Daoy (cell line): ENCODE data around the gene OSBPL3. TPM values are rescaled to one million over a fixed set of nuclear protein-coding genes. Genes with fewer than 3 reads are reported as not detected.

Source experiments
- DNase-seq: peaks from one replicate; pipeline ENCODE4 v3.0.0-alpha.2; 2015; ENCODE audit warnings: low read depth
- total RNA-seq: library from RNA; depleted of rRNA; stranded (reverse); fragments of >200 nt; shearing (Covaris generic); gene quantifications from 2 replicates; pipeline ENCODE4 v1.2.3, GENCODE V29; 2014

The OSBPL3 gene
- total RNA-seq, 1 experiment from 2014 or later: 18.3 TPM

DNA sequence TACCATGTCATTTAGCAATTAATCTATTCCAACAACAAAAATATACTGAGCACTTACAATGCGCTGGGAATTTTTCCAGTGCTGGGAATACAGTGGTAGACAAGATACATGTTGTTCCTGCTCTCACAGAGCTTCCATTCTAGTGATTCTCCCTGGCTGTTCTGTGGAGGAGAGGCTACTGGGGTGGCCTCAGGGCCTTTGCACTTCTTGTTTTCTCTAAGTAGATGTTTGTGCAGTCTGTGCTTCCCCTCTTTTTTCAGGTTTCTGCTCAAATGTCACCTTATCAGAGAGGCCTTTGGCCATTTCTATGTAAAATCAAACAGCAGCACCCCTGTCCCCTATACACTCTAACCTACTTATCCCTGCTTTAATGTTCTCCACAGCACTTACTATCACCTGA, 24.7 kb downstream of the OSBPL3 start:
- DNase-seq: no peak

DNA sequence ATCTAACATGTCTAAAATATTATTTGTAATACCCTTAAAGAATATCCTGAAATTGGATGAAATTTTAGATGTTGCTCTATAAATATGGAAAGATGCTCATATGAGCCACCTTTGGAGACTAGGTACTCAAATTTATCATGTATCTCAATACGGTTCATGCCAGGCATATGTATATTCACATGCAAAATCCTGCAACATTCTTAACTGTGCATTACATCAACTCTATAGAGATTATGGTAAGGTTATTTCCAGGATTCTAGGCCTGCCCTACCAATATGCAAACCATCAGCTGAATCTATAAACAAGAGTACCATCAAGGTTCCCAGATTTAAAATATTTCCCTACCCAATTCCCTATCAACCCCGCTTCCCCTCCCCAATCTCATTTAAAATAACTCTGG, 27.5 kb downstream of the OSBPL3 start:
- DNase-seq: no peak

DNA sequence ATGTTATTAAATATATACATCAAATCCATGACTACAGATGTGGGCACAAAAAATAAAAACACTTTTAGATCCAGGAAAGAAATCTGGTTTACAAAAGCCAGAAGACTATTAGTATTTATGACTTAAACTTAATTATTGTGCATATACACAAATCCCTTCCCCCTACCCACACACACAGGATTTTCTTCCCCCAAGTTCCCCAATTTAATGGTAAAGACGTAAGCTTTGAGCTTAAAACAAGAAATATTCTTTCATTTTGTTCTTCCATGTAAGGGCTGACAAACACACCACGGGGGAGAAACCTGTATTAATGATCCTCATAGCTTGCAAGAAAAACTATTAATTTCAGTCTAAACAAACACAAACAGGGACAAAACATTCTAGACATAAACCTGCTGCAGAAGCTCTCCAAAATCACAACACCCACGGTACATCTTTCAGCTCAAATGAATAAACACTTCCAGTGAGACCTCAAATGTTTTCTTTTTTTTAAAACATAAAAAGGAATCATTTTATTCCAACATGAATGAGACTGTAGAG, 28.5 kb downstream of the OSBPL3 start:
- DNase-seq: no peak

DNA sequence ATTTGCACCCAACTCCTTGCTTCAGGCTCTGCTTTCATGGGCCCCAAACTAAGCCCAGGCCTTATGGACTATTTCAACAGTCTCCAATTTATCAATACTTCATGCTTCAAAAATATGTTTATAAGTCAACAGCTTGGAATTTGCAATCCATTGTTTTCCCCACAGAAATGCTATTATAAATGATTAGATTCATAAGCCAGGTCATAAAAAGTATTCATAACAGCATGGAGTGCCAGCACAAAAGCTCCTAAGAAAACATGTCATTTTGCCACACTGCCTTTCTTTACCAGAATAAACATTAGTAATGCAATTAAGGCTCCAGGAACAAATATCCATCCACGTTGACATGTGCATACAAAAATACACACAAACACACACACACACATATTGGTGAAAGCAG, 30.1 kb downstream of the OSBPL3 start:
- no peak for DNase-seq

DNA sequence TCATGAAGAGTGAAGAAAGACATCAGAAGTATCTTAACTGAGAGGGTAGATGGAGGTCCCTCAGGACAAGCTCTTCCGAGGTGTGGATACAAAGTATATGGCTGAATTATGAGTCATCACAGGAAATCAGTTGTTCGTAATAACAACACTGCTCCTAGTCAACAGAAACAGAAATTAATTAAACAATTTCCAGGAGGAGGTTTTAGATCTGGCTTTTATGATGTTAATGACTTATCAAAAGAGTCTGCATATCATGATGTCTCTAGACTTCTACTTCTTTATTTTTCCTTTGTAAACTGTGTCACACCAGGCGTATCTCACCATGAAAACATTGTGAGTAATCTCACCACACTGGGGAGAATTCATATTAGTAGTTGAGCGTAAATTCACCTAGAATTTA, 31.2 kb downstream of the OSBPL3 start:
- peak; percentile 17 for DNase-seq

DNA sequence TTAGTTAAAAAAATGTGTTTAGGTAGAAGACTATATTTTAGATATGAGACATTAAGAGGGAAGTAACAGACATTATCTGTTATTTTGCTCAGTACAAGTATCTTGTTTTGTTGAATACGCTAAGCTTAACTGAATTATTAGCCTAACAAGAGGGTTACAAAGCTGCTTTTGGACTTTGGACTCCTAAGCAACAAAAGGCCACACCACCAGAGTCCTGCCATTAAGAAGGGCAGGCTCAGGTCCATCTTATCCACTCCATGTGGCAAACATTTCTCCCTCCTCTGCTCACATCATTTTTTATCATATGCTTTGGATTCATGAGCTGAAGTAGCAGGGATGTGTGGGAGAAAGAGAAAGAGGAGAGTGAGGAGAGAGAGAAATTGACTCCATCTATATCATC, 33.5 kb downstream of the OSBPL3 start:
- DNase-seq: no peak

DNA sequence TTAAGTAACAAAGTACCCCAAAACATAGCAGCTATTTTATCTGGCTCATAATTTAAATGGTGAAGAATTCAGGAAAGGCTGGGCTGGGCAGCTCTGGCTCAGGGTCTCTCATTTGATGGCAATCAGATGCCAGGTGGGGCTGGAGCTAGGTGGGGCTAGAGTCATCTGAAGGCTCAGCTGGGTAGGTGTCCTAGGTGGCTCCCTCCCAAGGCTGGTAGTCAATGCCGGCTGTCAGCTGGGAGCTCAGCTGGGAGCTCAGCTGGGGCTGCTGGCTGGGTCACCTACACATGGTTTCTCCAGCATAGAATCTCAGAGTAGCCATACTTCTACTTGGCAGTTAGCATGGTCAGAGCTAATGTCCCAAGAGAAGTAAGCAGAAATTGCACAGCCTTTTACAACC, 34.1 kb downstream of the OSBPL3 start:
- no peak for DNase-seq

DNA sequence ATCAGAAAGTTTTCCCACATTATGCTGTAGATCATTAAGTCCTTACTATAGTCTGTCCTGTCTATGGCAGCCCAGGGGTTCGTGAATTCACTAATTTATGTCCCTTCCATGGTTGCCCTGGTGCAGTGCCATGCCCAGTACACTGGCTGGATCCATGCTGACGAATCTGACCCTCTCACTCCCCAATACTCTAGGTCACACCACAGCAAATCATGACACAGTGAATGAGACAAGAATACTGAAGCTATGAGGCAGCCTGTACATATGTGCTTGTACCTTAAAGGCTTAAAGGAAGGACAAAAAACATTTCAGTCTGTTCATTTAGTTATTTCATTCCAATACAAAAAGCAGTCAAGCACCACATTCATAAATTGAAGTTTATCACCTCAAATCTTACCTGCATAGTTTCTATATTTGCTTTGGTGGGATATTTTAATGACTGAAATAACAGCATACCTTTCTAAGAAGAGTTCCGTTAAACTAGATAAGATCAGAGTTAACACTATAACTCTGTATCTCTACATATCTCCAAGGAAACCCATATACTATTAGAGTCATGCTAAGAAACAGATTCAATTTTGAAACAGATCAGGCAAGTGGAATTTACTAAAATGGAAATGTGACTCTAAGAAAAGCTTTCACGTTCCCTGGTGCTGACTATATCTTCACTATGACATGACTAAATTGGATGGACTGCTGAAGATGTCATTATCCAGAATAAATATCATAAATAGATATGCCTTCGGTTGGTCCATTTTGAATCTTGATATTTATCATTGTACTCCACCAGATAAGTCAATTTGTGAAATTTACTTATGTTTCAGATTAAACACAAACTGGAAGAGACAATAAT, 36.7 kb downstream of the OSBPL3 start:
- no peak for DNase-seq

DNA sequence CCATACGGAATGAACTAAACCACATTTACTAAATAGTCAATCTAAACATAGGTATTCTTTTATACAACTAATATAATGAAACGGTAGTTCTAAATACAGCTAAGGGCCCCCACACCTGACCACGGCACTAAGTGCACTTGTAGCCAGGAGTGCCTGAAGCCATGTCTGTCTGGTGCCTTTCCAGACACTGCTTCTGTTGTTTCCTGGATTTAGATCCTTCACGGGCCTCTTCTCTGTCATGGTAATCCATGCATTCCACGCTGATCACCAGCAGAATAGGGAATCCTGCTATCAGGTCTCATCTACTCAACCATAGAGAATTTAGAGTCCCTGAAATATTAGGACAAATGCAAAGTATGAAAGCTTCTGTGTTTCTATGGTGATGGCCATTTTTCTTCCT, 37.8 kb downstream of the OSBPL3 start:
- no peak for DNase-seq

DNA sequence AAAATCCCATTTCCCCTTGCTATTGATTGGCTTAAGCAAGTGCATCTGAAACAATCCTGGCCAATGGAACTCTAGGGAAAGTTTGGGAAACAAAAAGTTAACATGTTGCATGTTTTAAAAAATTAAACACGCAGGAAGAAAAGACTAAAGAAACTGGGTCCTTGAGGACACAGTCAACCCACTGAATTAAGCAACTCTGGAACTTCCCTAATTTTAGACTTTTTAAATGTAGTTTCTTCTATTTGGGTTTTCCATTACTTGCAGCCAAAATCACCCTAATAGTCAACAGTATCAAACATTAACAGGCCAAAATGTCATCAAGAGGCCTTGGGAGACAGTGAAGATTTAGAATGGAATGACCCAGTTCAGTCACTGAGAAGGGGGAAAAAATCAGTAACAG, 40.6 kb downstream of the OSBPL3 start:
- no peak for DNase-seq

DNA sequence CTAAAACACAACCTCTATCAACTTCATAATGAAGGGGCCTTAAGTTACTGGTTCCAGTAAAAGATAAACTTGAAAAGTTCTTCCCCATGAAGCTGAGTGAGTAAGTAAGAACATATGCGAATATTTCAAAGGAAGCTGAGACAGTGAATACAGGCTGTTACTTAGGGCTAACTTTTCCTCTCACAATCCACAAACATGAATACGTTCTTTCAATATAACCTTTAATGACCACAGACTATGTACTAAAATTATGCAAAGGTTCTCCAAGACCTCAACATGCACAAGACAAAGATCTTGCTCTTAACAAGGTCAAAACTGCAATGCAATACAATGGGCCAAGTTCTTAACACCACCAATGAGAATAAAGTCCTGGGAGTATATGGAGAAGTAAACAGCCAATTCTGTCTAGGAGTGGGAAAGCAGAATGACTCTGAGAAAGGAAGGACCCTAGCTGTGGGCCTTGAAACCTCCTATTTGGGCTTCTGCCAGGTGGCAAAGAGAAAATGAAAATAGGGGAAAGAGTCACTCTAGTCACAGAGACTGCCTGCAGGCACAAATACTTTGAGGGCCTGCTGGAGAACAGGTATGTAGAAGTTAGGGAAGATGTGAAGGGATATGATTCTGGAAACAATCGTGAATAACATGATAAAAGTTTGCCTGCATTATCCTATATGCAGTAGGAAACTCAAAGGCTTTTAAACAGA, 43.7 kb downstream of the OSBPL3 start:
- DNase-seq: peak; percentile 34

DNA sequence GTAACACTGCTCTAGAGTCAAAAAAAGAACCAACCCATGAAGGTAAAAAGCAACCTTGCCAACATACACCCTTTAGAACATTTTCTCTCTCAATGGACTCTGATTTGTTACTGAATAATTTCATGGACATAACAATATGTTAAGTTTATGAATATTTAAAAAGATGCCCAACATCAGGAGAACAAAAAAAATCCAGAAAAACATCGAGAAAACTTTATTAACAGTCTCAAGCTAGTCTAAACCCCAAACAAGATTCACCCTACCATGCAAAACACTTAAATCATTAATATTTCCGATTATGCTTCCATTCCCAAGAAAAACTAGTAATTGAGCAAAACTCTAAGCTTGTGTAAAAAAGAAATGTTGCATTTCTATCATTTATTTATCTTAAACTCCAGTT, 46.7 kb downstream of the OSBPL3 start:
- DNase-seq: no peak

DNA sequence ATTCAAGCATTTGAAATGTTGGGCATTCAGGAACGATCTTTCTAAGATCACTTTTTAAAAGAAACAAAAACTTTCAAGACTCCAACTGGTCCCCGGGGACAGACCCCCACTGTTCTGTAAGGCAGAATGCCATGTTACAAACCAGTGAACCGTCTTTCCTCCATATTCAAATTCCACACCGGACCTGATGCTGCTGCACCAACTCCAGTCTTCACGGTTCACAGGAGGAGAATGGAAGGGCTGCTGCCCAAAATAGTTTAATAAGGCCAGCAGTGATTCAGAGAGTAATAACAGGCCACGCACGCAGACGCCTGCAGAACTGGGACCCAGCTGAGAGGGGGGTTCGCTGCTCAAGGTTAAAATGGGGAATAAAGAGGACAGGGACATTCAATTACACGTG, 47.2 kb downstream of the OSBPL3 start:
- no peak for DNase-seq

DNA sequence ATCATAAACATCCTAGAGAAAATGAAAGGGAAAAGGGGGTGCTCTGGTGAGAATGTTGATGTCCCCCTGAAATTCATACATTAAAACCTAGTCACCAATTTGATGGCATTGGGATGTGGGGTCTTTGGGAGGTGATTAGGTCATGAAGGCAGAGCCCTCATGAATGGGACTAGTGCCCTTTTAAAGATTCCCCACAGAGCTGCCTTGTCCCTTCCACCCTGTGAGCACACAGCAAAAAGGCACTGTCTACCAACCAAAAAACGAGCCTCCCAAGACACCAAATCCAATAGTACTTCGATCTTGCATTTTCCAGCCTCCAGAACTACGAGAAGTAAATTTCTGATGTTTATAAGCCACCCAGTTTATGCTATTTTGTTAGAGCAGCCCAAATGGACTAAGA, 47.6 kb downstream of the OSBPL3 start:
- DNase-seq: no peak

DNA sequence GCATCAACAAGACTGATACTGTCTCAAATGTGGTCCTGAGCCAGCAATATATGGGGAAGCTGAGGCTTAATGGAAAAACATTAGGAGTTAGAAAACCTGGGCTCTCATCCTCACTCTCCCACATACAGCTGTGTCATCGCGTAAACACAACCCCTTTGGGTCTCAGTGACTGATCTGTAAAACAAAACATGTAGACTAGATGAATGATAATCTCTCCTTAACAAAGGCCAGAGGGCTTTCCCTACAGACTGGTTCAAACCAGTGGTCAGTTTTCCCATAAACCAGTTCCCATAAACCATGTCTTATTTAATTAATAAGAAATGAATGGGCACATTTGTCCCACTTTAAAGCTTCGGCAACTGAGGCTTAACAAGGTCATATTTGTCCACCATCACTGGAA, 48.1 kb downstream of the OSBPL3 start:
- no peak for DNase-seq

DNA sequence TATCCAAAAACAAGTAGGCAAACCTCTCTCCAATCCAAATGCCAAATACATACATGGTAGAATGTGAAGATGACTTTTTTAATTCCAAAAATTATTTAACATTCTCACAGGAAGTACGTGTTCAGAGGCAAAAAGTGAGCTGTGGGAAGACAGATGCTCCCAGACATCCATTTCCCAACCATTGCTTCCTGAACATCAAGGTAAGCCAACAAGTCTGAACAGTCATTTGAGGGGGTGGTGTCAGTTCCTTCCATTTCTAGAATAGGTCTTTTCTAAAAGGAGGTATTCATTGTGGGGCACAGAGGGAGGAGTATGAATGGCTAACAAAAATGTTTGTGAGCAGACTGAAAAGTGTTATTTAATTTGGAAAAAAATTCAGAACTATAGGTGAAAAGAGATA, 49.1 kb downstream of the OSBPL3 start:
- DNase-seq: no peak

DNA sequence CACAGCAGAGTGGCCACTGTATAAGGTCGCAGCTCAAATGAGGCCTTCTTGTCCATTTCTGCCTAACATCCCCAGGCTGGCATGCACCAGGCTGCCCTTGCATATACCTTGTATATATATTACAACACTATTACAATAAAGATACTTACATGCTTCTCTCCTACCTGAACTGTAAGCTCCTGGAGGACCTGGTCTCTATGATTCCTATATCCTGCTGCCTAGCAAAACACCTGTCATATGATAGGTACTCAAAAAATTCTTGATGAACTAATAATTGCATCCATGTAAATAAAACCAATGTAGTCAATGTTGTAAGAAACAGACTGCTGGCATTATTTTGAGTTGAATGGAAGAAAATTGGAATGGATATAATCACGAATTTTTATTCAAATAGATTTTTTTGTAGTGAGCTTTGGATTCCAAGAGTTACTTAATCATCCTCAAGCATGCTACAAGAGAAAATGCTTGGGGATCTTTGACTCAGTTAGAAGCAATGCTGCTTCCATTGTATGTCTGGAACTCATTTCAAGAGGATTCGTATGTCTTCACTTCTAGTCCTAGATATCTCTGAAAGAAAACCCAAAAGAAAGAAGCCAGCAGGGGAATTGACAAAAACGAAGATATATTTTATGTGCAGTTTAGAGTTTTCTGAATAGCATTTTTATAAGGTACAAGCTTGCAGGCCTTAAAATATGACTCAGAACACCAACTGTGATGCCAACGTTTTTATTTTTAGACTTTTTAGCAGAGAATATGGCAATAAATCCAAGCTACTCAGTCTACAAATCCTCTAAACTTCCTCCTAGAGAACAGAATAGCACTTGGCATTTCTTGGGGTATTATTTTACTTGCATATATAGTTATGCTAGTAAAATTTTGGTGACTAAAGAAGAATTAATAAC, 53.1 kb downstream of the OSBPL3 start:
- no peak for DNase-seq

DNA sequence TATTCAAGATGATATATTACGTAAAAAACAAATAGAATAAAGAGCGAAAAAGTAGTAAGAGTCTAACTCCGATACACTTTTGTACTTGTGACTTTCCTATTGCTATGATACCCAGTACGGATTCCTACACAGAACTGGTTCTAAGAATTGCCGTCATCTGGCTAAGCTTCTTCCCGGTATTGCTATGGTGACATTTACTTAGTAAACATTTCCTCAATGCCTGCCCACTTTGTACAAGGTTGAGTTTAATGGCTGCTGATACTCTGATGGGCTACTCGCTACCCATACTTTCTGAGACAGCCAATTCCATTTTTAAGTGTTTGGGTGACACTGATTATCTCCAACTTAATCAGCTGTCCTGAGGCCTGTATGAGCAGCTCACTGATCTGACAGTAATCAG, 55.6 kb downstream of the OSBPL3 start:
- DNase-seq: no peak

DNA sequence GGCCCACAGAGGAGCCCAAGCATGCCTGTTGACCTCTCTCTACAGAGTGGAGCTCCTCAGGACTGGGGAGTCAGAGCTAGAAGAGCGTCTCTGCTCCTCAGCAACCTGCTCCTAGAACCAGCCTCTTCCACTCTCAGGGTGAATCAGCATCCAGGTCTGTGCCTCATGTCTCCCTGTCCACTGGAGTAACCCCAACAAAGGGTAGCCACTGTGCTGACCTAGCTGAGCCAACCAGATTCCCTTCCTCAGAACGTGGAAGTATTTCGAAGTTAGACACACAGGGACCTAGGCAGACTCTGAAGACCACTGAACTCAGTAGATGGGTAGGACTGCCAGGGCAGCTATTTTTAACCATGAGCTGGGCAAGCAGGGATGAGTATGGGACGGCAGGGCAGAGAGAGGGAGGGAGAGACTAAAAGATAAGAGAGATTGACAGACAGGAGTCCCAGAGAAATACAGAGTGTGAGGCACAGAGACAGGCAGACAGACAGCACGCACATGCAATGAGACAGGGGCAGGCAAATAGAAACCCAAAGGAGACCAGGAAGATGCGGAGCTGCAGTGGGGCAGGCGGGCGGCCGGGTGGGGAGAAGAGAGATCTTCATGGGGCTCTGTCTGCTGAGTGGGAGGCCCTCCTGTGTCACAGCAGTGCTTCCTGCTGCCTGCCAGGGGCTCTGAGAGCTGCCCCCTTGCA, 56.7 kb downstream of the OSBPL3 start:
- DNase-seq: no peak

DNA sequence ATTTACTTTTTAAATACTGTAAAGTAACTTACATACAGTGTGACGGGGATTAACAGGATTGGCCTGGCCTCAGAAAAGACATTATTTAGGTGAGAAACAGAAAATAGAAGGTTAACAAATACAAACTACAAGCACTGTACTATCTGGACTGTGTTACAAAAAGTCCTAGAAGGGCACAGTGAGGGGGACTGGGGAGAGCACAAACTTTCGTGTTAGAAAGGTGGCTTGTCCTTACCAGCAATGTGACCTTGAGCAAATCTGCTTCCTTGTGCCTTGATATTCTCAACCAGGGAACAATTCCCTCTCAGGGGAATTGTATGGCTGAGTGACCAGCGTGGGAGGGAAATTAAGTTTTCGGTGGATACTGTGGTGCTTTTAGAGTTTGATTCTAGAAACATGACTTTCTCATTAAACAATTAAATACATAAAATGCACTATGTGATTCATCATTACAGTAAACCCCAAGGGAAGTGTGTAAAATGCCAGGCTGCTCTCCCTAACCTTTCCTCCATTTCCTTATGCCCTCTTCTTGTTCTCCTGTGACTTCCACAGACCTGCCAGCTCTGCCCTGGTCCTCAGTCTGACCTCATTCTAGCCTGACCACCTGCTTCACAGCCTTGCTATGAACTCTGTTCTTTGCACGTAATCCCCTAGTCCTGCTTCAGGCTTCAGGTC, 57.7 kb downstream of the OSBPL3 start:
- peak; percentile 67 for DNase-seq

DNA sequence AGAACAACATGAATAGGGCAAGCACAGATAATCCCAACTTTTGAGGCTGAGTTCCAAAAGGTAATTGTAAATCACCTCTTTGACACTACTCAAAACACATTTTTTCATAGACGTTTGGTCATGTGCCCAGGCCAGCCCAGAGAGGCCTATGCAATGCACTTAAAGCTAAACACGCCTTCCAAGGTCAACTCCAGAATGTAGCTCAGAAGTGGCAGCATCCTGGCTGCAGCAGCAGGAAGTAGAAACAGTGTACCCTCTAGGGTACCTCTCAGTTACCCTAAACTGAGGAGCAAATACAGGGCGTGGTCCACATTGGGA, 58.7 kb downstream of the OSBPL3 start:
- DNase-seq: peak; percentile 44
